HEK293T (cell line): ENCODE measurements around the gene SEMA3C.

Experiments used
- ARNT ChIP-seq: fragments of 450-650 bp; IDR thresholded peaks from 2 replicates; pipeline ENCODE4 v1.6.1; 2017; ENCODE audit warnings: mild to moderate bottlenecking
- BHLHE40 ChIP-seq: fragments of 450-650 bp; IDR thresholded peaks from 2 replicates; pipeline ENCODE4 v1.6.1; 2016; ENCODE audit warnings: mild to moderate bottlenecking, moderate library complexity, borderline replicate concordance
- ELF4 ChIP-seq: fragments of 450-650 bp; IDR thresholded peaks from 2 replicates; pipeline ENCODE4 v1.6.1; 2017; ENCODE audit warnings: antibody characterized with exemption
- FOXA1 ChIP-seq: fragments of 450-650 bp; IDR thresholded peaks from 2 replicates; pipeline ENCODE4 v1.6.1; 2016; ENCODE audit warnings: mild to moderate bottlenecking
- FOXK2 ChIP-seq: fragments of 450-650 bp; IDR thresholded peaks from 2 replicates; pipeline ENCODE4 v1.6.1; 2016; ENCODE audit warnings: mild to moderate bottlenecking
- FOXM1 ChIP-seq: fragments of 450-650 bp; IDR thresholded peaks from 2 replicates; pipeline ENCODE4 v1.6.1; 2017; ENCODE audit warnings: mild to moderate bottlenecking, borderline replicate concordance
- HDGF ChIP-seq: fragments of 450-650 bp; IDR thresholded peaks from 2 replicates; pipeline ENCODE4 v1.6.1; 2017; ENCODE audit warnings: antibody characterized with exemption, borderline replicate concordance
- SP1 ChIP-seq: fragments of 450-650 bp; IDR thresholded peaks from 2 replicates; pipeline ENCODE4 v1.6.1; 2017
- SUZ12 ChIP-seq: fragments of 450-650 bp; IDR thresholded peaks from 2 replicates; pipeline ENCODE4 v1.6.1; 2016; ENCODE audit warnings: mild to moderate bottlenecking
- TARDBP ChIP-seq: fragments of 450-650 bp; IDR thresholded peaks from 2 replicates; pipeline ENCODE4 v1.6.1; 2016
- ZNF384 ChIP-seq: fragments of 450-650 bp; IDR thresholded peaks from 2 replicates; pipeline ENCODE4 v1.6.1; 2016
- TF ChIP-seq, protein P1 (sequence below): fragments of 450-650 bp; IDR thresholded peaks from 2 replicates; pipeline ENCODE4 v1.6.1; 2016

DNA sequence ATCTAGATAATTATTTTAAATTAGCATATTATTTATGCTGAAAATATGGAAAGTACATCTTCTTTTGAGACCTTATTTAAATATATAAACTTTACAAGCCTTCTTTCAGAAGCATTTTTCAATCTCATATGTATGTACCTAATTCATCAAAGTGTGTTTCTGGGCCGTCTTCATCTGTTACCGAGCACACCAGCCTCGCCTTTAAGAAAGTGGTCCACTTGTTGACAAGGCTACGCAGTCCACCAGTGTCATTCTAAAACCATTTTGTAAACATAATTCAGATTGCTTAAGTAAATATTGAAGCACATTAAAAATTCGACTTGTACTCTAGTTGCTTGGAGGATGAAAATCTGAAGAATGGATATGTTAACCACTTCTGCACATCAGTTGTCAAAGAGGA lies 116.3 kb downstream of the SEMA3C start:
- TF ChIP-seq SUZ12, result no peak
- TF ChIP-seq SP1, result no peak
- TF ChIP-seq ZNF384, result no peak
- TF ChIP-seq HDGF, result no peak
- no peak for TF ChIP-seq FOXM1
- no peak for TF ChIP-seq FOXA1
- TF ChIP-seq ARNT, result no peak
- TF ChIP-seq BHLHE40, result no peak
- no peak for TF ChIP-seq TARDBP
- TF ChIP-seq ELF4, result no peak
- TF ChIP-seq, protein P1, sequence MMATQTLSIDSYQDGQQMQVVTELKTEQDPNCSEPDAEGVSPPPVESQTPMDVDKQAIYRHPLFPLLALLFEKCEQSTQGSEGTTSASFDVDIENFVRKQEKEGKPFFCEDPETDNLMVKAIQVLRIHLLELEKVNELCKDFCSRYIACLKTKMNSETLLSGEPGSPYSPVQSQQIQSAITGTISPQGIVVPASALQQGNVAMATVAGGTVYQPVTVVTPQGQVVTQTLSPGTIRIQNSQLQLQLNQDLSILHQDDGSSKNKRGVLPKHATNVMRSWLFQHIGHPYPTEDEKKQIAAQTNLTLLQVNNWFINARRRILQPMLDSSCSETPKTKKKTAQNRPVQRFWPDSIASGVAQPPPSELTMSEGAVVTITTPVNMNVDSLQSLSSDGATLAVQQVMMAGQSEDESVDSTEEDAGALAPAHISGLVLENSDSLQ, result no peak
- no peak for TF ChIP-seq FOXK2
